Stimulated activated memory B cell treated with anti-CD40 and anti-IgM and Interleukin-4, amounts not matched to agents 10 μg/mL and 1 μg/mL and 100 μg/mL, for 72 hours (primary cell): Measurements from ENCODE around the gene MINDY2.
"Not testable (repeated sequence)": the region's sequence is repeated elsewhere in the genome, so short reads cannot be mapped to it uniquely, and the experiment has no call there.

Source experiments
- ATAC-seq: fragments of 150-1000 bp; cut with Tn5 transposase; 2 replicates; pipeline ENCODE4 v1.10.0; 2021
- H3K27ac Mint-ChIP-seq: one replicate; pipeline ENCODE4 v1.8.0; 2022; ENCODE audit warnings: mild to moderate bottlenecking, mixed read lengths
- H3K27me3 Mint-ChIP-seq: one replicate; pipeline ENCODE4 v1.8.0; 2022; ENCODE audit warnings: mixed read lengths
- H3K36me3 Mint-ChIP-seq: one replicate; pipeline ENCODE4 v1.8.0; 2022; ENCODE audit warnings: mixed read lengths
- H3K4me1 Mint-ChIP-seq: one replicate; pipeline ENCODE4 v1.8.0; 2022; ENCODE audit warnings: mixed read lengths
- H3K4me3 Mint-ChIP-seq: one replicate; pipeline ENCODE4 v1.8.0; 2022; ENCODE audit warnings: mild to moderate bottlenecking, moderate library complexity, mixed read lengths
- H3K9me3 Mint-ChIP-seq: one replicate; pipeline ENCODE4 v1.8.0; 2022; ENCODE audit warnings: mixed read lengths

Gene MINDY2

GRCh38 chr15:58877999-58878825 is 107.1 kb downstream of the MINDY2 start:
- H3K9me3 Mint-ChIP-seq: no peaks in the 10 kb centered on the region
- no peaks in the 10 kb centered on the region for H3K27me3 Mint-ChIP-seq
- H3K27ac Mint-ChIP-seq: no peak overlapping the region
- no peaks in the 10 kb centered on the region for H3K4me1 Mint-ChIP-seq
- no peak for ATAC-seq
- no peak overlapping the region for H3K4me3 Mint-ChIP-seq
- H3K36me3 Mint-ChIP-seq: peaks cover 63% of the 10 kb centered on the region

DNA sequence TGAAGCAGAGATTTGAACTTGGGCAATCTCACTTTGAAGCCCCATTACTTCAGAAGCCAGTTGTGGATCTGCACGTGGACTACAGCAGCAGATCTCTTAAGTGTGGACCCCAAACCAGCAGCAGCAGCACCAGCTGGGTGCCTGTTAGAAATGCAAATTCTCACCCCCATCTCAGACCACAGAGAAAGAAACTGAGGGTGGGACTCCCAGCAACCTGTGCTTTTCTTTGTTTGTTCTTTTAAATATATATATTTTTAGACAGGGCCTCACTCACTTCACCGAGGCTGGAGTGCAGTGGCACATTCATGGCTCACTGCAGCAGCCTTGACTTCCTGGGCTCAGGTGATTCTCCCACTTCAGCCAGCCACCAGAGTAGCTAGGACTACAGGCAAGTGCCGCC is 109.2 kb downstream of the MINDY2 start:
- no peak overlapping the region for H3K4me3 Mint-ChIP-seq
- no peaks in the 10 kb centered on the region for H3K9me3 Mint-ChIP-seq
- H3K4me1 Mint-ChIP-seq: no peaks in the 10 kb centered on the region
- peaks cover 79% of the 10 kb centered on the region for H3K36me3 Mint-ChIP-seq
- H3K27me3 Mint-ChIP-seq: no peaks in the 10 kb centered on the region
- no peak overlapping the region for H3K27ac Mint-ChIP-seq
- ATAC-seq: no peak

GRCh38 chr15:58882243-58882642 is 111.1 kb downstream of the MINDY2 start:
- no peak for ATAC-seq
- Mint-ChIP-seq H3K4me3 (no peak overlapping the region), H3K9me3 (no peaks in the 10 kb centered on the region), H3K36me3 (peaks cover 82% of the 10 kb centered on the region), H3K27me3 (no peaks in the 10 kb centered on the region), H3K4me1 (no peaks in the 10 kb centered on the region), H3K27ac (no peak overlapping the region)

DNA sequence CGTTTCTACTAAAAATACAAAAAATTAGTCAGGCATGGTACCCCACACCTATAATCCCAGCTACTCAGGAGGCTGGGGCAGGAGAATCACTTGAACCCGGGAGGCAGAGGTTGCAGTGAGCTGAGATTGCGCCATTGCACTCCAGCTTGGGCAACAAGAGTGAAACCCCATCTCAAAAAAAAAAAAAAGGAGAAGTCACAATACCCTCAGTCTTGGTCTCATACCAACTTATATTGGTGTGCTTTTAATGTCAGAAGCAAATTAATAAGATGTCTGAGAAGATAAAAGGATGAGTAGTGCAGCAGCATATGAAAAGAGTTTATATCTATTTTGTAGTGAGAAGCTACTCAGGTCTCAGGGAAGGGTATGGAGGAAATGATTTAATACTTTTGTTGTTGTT is 112.8 kb downstream of the MINDY2 start:
- peaks cover 86% of the 10 kb centered on the region for H3K36me3 Mint-ChIP-seq
- not testable (repeated sequence) for H3K9me3 Mint-ChIP-seq, H3K4me3 Mint-ChIP-seq, H3K4me1 Mint-ChIP-seq, ATAC-seq, H3K27ac Mint-ChIP-seq, H3K27me3 Mint-ChIP-seq

DNA sequence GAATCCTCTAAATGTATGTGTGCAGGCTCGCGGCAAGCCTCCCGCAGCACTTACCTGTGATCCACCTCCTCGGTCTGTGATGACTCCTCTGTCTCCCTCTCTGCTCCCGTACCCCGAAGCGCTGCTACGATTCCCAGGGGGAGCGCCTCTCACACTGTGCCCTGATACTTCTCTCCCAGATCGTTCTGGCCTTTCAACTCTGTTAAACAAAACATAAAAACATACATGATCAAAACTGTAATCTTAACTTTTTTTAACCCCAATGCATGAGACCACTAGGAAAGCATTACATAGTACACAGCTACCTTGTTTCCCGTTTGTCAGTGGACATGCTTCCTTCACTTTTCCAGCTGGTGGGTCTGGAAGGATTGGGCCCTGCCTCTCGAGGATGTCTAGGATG is 115.8 kb downstream of the MINDY2 start:
- Mint-ChIP-seq H3K4me1 (no peaks in the 10 kb centered on the region), H3K9me3 (no peaks in the 10 kb centered on the region), H3K4me3 (no peak overlapping the region), H3K27me3 (no peaks in the 10 kb centered on the region), H3K36me3 (peaks cover 84% of the 10 kb centered on the region), H3K27ac (no peak overlapping the region)
- ATAC-seq: no peak

GRCh38 chr15:58889363-58889762 is 118.3 kb downstream of the MINDY2 start:
- ATAC-seq: no peak
- Mint-ChIP-seq H3K4me1 (no peaks in the 10 kb centered on the region), H3K36me3 (peaks cover 81% of the 10 kb centered on the region), H3K27ac (no peak overlapping the region), H3K4me3 (no peak overlapping the region), H3K27me3 (no peaks in the 10 kb centered on the region), H3K9me3 (no peaks in the 10 kb centered on the region)

- Mint-ChIP-seq H3K4me3 (no peak overlapping the region), H3K4me1 (no peaks in the 10 kb centered on the region)
These were observed 127.1 kb downstream of the MINDY2 start for GRCh38 chr15:58898150-58898680.

DNA sequence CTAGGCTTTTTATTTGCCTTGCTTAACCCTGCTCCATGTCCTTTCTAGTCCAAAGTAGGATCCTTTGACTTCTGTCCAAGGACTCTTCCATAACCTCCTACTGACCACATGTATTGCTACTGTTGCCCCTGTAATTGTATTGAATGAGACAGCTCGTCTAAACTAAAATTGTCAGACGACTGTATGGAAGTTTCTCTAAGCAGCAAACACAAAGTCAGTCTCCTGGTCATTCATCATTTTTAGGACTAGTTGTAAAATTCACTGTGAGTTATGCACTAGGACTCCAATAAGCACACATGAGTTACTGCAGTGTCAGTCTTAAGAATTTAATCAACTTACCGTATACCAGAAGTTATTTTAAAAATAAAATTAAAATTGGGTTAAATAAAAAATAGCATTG is 129.5 kb downstream of the MINDY2 start:
- no peak for ATAC-seq
- H3K9me3 Mint-ChIP-seq: no peaks in the 10 kb centered on the region
- no peaks in the 10 kb centered on the region for H3K4me1 Mint-ChIP-seq
- H3K36me3 Mint-ChIP-seq: peaks cover 32% of the 10 kb centered on the region
- no peaks in the 10 kb centered on the region for H3K27me3 Mint-ChIP-seq
- no peak overlapping the region for H3K27ac Mint-ChIP-seq
- H3K4me3 Mint-ChIP-seq: no peak overlapping the region

More at GRCh38 chr15:58898150-58898680, 127.1 kb downstream of the MINDY2 start:
- peaks cover 50% of the 10 kb centered on the region for H3K36me3 Mint-ChIP-seq
- no peaks in the 10 kb centered on the region for H3K27me3 Mint-ChIP-seq
- no peaks in the 10 kb centered on the region for H3K9me3 Mint-ChIP-seq
- H3K27ac Mint-ChIP-seq: no peak overlapping the region
- no peak for ATAC-seq

GRCh38 chr15:58908550-58909309 is 137.6 kb downstream of the MINDY2 start:
- H3K9me3 Mint-ChIP-seq: no peaks in the 10 kb centered on the region
- no peak for ATAC-seq
- no peak overlapping the region for H3K4me3 Mint-ChIP-seq
- peaks cover 50% of the 10 kb centered on the region for H3K36me3 Mint-ChIP-seq
- no peaks in the 10 kb centered on the region for H3K27me3 Mint-ChIP-seq
- H3K4me1 Mint-ChIP-seq: peaks cover 26% of the 10 kb centered on the region
- no peak overlapping the region for H3K27ac Mint-ChIP-seq

DNA sequence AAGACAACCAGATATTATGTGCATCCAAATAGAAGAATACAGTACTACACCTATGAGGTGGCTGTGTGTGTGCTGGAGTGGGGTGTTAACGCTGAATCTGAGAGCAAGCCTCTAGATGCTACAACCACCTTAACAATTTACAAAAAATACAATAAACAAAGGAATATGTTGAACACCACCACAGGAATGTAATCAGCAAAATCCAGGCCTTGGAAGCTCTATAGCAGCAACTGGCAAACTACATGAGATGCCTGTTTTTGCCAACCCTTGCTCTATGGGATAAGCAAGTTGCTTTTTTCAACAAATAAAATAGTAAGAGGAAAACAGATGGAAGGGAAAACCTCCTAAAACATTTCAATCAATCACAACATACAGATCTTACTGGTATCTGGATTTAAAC is 138.5 kb downstream of the MINDY2 start:
- ATAC-seq: no peak
- Mint-ChIP-seq H3K4me1 (peaks cover 32% of the 10 kb centered on the region), H3K4me3 (no peak overlapping the region), H3K27ac (no peak overlapping the region), H3K36me3 (peaks cover 55% of the 10 kb centered on the region), H3K27me3 (no peaks in the 10 kb centered on the region), H3K9me3 (no peaks in the 10 kb centered on the region)

DNA sequence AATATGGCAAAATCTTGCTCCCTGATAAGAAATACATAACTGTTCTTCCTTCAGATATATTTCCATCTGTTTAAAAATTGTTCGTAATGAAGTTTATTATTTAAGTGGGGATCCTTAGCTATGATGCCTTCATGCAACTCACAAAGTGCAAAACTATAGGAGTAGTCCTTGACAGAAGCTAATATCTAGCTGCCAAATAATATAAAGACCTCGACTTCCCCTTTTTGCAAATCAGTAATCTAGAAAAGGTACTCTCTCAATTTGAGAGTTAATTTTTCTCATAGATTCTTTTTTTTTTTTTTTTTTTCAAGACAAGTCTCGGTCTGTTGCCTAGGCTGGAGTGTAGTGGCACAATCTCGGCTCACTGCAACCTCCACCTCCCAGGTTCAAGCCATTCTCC is 139.4 kb downstream of the MINDY2 start:
- Mint-ChIP-seq H3K27ac (no peak overlapping the region), H3K9me3 (no peaks in the 10 kb centered on the region), H3K36me3 (peaks cover 58% of the 10 kb centered on the region), H3K4me3 (no peak overlapping the region), H3K4me1 (peaks cover 32% of the 10 kb centered on the region), H3K27me3 (no peaks in the 10 kb centered on the region)
- ATAC-seq: no peak
